ENCODE data around the gene ASAH2B.
"Not testable (repeated sequence)": the region's sequence is repeated elsewhere in the genome, so short reads cannot be mapped to it uniquely, and the experiment has no call there.

ASAH2B gene

DNA sequence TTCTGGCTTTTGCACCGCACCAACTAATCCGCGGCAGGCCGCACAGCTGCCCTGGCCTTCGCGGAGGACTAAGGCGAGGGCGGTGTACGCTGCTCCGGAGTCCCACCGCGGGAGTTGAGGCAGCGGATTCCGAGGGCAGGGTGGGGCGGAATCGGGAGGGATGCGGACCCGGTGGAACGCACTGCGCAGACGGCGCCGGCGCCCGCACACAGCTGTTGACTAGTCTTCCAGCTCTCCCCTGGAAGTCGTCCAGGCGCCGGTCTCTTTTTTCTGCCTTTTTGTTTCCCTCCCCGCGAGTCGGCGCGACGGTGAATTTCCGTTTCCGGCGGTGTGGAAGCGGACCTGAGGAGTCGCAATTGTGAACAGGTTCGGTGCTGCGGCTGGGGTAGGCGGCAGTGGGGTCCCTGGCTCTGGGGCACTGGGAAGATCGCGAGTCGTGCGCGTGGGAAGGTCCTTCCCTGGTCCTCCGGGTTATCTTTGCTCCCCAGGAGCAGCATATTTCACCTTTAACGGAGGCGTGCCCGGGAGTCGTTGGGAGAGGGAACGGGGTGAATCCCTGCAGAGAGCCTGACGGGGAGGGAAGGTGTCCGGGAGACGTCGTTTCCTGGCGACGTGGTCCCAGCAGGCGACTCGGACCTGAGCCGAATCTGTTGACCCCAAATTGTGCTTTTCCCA lies at the start of gene ASAH2B:
TSS of gene ASAH2B (plus strand) at position 319 of the 675 bp plus-strand sequence. CDS start 5,195 bp downstream, outside the sequence.
- peak; percentile 91 for DNase-seq

DNA sequence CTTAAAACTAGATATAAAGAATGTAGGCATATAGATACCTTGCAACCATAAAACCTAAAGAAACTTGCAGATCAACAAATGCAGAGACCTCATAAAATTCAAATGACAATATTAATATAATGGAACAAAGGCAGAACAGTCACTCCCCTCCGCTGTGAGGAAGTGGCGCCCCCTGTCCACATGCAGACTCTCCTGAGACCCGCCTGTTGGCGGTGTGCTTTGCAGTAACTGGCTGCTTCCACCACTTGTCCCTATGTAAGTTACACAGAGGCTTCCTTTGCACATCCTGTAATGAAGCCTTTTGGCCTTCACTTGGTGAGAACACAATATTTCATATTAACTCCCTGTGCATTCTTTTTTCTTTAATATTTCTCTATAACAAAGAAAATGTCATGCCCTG lies 41.9 kb upstream of the ASAH2B start:
- not testable (repeated sequence) for DNase-seq

DNA sequence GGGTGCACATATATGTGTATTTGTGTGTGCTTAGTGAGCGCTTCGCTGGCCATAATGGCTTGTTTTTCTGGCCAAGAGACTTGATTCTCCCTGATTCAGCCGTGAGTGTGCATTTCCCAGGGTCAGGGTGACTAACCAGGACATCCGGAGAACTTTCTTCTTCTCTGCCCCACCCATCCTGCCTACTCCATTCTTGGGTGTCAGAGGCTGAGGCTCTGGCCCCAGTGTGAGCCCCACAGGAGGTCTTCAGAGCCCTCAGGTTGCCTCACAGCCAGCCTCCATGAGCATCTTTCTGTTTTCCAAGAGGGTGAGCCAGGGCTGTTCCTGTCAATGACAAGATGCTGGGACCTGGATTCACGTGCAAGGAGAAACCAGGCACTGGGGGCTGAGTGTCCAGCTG lies 37.8 kb upstream of the ASAH2B start:
- DNase-seq: not testable (repeated sequence)

DNA sequence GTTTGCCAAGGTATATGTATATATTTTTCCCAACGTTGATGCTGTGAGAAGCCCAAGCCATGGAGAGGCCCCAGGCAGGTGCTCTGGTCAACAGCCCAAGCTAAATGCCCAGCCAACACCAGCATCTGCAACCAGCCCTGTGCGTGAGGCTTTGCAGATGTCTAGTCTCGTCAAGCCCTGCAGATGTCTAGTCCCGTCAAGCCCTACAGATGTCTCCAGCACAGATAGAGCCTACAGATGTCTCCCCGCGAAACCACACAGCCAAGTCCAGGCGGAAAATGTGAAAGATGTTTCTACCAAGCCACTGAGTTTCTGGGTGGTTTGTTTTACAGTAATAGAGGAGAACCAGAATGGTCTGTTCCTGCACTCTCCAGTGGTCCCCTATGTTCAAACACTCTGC lies 36.7 kb upstream of the ASAH2B start:
- DNase-seq: not testable (repeated sequence)

DNA sequence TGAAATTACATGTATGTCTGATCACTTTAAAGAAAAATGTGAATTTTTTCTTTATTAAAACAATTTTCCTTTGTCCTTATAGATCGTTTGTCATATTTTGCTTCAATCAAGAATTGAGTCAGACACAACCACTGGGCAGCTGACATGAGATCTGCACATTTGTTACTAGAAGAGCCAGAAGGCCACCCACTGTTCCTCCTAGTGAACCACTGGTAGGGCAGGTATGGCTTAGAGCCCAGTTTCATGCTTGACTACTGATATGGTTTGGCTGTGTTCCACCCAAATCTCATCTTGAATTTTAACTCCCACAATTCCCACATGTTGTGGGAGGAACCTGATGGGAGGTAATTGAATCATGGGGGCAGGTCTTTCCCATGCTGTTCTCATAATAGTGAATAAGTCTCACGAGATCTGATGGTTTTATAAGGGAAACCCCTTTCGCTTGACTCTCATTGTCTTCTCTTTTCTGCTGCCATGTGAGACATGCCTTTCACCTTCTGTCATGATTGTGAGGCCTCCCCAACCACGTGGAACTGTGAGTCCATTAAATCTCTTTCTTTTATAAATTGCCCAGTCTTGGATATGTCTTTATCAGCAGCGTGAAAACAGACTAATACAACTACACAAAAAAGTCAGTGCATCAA lies 35.2 kb upstream of the ASAH2B start:
- not testable (repeated sequence) for DNase-seq

DNA sequence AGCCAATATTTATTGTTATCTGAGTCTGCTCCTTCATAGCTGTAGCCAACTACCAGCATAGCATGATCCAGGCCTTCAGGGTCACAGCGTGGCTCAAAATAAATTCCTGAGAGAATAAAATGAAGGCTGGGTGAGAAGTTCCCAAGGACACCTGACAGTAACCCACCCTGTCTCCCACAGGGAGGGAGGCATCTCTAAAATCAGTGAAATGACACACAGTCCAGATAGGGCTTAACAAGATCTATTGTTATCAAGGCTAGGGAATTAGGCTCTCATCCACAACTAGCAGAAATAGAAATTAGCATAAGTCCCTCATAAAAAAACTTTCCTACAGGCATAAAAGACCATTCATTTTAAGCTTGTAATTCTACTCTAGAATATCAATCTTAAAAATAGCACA lies 33.7 kb upstream of the ASAH2B start:
- DNase-seq: not testable (repeated sequence)

DNA sequence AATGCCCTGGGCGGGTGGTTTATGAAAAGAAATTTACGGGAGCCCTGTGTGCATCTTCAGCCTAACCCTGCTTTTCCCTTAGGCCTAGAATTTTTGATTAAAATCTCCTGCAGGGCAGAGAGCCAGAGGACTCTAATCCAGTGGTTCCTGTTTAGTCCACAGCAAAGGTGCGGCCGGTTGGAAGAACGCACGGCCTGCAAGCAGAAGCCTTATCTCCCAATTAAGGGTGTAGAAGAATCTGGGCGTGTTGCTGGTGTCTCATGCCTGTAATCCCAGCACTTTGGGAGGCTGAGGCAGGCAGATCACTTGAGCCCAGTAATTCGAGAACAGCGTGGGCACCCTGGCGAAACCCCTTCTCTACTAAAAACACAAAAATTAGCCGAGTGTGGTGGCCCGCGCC lies 29.5 kb upstream of the ASAH2B start:
- not testable (repeated sequence) for DNase-seq

DNA sequence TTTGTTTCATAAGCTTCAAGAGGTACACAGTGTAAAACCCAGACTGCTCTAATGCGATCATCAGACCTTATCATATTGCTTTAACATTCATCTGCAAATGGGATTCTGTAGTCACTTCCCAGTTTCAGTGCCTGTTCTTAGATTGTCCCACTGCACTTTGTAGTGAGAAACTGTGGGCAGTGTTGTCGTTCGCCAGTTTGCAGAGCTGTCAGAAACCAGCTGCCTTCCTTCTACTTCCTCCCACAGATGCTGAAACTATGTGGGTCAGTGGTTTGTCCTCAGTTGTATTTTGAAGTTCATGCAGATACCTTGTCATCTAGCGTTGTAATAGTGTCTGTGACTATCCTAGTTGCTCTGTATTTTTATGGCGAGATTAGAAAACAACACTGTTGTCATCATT lies 15.9 kb upstream of the ASAH2B start:
- not testable (repeated sequence) for DNase-seq

DNA sequence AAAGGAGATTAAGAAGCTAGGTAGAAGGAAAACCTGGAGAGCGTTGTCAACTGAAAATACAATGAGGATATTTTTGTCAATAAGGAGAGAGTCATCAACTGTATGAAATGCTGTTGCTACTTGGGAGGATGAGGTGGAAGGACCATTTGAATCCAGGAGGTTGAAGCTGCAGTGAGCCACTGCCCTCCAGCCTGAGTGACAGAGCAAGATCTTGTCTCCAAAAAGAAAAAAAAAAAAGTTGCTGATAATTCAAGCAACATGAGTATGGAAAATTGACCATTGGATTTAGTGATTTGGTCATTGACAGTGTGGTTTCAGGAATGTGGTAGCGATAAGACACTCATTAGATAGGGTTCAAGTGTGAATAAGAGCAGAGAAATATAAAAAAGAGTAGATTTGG lies 11.6 kb upstream of the ASAH2B start:
- DNase-seq: not testable (repeated sequence)

DNA sequence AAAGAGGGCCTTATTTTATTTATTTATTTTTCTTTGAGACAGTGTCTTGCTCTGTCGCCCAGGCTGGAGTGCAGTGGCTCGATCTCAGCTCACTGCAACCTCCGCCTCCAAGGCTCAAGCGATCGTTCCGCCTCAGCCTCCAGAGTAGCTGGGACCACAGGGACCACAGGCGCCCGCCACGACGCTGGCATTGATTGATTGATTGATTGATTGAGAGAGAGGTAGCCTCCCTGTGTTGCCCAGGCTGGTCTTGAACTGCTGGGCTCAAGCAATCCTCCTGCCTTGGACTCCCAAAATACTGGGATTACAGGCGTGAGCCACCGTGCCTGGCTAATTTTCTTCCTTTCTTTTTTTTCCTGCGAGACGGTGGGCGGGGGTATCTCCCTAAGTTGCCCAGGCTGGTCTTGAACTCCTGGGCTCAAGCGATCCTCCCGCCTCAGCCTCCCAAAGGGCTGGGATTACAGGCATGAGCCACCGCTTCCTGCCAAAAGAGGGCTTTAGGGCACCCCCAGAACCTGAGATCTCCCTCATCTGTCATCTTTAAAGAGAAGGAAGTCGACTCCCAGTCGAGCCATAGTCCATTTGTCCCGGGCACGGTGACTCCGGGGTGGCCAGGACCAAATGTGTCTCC lies 634 bp upstream of the ASAH2B start:
- not testable (repeated sequence) for DNase-seq

DNA sequence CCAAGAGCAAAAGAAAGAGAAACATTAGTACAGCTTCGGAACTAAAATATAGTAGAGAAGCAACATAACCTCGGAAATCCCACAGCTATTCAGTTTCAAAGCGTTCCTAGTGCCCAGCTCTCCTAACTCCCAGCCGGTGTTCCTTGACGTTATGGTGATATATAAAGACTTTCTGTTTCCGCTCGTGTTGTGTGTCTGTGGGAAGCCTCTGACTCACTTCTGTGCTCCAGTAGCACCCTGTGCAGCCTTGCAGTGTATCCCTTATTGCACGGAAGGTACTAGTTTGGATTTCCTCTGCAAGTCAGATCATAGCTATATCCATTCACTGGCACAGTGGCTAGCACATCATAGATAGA lies 535 bp downstream of the ASAH2B start:
- DNase-seq: peak; percentile 76

DNA sequence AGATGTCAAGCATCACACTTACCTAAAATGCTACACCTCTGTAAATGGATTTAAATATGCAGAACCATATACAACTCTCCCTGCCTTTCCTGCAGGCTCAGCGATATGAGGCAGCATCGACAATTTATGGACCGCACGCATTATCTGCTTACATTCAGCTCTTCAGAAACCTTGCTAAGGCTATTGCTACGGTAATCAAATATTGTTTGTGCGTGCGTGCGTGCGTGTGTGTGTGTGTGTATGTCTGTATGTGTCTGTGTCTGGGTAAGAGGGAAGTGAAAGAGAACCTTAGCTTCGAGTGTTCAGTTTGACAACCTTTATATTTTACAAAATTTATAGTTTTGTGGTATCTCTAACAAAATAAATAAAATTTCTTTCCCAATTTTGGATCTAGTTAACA lies 3.1 kb downstream of the ASAH2B start:
- DNase-seq: not testable (repeated sequence)

DNA sequence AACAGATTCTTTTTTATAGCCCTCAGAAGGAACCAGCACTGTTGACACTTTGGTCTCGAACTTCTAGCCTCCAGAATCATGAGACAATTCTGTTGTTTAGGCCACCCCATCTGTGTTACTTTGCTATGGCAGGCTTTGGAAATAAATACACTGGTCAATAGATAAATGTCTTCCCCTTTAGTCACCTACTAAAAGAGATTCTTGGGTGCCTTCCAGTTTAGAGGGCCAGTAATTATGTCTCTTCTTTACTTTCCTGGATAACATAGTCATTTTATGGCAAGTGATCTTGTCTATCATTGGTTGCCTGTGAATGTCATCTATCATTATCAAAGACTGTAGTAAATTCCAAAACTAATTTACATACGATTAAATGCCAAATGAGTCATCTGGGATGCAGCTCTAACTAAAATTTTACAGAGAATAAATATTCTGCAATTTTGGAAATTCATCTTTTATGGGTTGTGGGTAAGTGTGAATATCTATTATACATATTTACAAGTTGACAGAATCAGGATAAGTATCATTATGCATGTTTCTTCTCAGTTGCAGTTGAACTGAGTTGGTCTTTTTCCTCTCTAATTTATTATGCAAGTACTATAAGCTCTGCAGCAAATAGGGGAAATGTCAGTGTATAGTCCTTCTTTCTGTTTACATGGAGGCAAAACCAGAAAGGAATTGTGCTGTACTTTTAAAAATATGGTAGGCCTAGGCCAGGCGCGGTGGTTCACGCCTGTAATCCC lies 27.2 kb downstream of the ASAH2B start:
- DNase-seq: not testable (repeated sequence)

DNA sequence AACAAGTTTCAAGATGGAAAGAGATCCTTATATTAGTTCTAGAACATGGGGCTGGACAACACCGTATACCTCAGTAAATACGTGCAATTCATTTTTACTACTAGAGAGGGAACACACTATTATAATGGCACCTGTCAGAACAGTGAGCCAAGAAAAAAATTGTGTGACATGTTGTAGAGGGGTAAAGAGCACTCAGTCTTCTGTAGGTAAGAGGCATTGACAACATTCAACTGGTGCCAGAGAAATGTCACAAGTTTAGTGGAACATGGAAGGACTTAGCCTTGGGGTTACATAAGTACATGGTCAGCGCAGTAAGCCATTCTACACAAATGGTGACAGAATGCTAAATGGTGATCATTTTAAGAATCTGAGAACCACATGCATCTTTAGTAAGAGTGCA lies 32.3 kb downstream of the ASAH2B start:
- DNase-seq: not testable (repeated sequence)

DNA sequence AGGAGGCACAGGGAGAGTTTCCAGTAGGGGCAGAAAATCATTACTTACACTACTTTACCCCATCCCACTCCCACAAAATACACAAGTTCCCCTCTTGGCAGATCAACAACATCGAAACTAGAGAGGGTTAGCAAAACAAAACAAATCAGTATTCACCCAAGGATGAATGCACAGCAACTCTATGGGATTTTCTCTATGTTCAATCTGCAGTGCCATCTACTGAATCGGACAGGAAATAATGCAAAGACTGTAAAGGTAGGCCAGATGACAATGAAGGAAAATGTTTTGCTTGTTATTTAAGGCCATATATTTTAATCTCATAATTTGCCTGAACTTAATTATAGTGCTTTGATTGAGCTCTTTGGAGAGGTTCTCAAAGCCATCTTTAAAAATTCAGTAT lies 35.1 kb downstream of the ASAH2B start:
- peak; percentile 10 for DNase-seq

DNA sequence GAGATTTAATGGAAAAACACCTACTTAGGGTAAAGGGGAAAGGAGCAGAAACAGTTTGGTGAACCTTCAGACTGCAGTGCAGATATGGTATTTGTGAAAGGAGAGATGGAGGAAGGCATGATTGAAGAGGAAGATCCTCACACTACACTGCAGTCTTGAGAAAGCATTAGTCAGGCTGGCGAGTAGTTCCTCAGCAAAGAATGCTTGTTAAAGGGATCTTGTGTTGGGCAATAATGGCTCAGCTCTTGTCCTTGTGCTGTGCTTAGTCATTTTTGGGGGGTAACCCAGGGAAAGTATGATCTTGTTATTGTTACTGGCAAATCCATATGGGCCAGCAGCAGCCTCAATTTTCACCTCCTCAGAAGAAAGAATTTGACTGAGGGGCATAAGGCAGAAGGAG lies 40.3 kb downstream of the ASAH2B start:
- not testable (repeated sequence) for DNase-seq

DNA sequence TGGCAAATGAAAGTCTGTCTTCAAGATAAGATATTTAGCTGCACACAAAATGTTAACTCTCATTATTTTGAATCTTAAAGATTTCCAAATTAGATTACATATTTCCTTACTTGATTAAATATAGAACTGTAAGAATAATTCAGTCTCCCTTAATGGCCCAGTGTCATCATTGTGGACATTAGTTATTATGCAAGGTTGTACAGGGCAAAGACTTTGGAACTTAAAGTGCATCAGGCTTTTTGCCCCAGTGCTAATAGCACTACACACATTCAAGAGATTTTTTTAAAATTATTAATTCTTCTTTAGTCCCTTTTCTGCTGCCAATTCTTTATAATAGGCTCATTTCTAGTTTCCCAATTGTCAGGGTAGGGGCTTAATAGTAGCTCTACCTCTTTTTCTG lies 42.3 kb downstream of the ASAH2B start:
- DNase-seq: not testable (repeated sequence)

DNA sequence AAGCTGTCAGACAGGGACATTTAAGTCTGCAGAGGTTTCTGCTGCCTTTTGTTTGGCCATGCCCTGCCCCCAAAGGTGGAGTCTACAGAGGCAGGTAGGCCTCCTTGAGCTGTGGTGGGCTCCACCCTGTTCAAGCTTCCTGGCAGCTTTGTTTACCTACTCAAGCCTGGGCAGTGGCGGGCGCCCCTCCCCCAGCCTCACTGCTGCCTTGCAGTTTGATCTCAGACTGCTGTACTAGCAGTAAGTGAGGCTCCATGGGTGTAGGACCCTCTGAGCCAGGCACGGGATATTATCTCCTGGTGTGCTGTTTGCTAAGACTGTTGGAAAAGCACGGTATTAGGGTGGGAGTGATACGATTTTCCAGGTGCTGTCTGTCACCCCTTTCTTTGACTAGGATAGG lies 48.2 kb downstream of the ASAH2B start:
- peak; percentile 23 for DNase-seq

DNA sequence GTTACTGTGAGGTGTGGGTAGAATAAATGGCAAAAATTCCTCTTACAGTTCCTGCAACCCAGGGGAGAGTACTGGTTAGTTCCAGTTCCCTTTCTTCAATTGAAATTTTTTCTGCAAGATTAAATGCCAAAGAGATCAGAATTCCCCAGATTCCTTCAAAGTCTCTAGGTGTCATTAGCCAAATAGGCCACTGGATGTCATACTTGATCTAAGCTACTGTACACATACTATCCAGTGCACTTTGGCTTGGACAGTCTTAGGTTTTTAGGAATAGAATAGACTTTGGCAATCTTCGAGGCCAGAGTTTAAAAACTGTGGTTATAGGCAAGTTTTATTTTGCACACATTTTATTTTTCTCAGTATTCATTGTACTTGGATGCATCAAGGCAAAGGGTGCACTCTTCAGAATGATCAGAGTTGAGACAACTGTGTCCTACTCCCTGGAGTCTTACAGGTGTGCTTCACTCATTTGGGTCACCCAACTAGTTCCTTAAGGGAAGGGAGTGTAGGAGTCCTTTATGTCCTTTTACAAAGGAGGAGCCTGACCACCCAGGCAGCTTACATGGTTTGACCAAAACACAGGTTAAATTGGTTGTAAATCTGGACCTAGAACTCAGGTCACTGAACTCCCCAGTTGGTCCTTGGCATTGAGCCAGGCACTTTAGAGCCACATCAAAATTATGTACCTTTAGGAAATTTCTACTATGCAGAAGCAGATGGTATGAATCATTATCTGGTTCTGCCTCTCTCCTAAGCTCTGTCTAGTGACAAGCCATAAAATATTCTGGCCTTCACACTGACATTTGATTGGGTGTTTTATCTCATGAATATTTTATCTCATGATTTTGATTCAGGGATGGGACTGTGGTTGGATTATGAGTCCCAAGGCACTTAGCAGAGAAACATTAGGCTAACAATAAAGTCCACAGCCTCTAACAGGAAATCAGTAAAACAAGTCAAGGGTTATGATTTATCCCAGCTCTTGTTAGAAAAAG lies 49.5 kb downstream of the ASAH2B start:
- DNase-seq: peak; percentile 77

DNA sequence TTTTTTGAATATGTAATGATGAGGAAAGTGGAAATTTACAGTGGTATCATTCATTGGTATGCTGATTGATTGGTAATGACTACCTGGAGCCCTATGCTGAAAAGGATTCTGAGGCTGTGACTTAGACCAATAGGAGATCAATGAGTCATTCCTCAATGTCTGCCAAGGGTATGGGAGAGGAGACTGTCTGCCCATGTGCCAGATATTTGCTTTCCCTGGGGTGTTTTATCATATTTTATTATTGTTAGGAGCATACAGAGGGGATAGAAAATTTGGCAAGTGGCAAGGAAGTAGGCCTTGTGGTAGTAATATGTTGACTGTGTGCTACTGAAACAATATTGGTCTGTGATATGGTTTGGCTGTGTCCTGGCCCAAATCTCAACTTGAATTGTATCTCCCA lies 54.8 kb downstream of the ASAH2B start:
- no peak for DNase-seq

DNA sequence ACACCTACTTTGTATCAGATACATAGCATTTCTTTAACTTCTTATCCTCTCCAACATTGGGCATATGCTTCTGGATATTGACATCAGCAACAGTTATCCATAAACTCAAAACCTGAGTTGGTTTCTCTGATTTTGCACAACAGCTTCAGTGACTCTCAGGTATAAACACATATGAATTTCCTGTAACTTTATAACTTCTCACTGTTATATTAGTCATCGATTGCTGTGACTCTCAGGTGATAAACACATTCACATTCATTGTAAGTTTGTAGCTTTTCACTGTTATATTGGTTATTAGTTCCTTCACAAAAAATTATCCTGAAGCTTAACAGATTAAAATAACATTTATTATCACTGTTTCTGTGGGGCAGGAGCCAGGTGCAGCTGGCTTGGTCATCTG lies 57.0 kb downstream of the ASAH2B start:
- DNase-seq: no peak

DNA sequence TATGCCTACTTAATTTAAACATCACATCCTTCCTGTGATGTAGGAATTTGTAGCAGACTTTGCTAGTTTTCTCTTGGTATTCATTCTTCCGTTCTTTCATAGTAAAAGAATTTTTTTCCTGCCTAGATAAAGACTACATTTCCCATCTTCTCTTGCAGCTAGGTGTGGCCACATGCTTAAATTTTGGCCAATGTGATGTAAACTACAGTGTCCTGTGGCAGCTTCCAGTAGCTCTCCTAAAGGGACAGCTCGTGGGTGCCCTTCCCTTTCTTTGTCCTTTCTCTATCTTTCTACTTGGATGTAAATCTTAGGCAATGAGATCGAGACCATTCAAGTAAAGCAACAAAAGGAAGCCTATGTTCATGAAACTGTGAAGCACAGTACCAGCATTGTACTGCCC lies 58.6 kb downstream of the ASAH2B start:
- no peak for DNase-seq
